Stimulated activated memory B cell treated with anti-CD40 and anti-IgM and Interleukin-4, amounts not matched to agents 10 μg/mL and 1 μg/mL and 100 μg/mL, for 72 hours (primary cell): Measurements from ENCODE around the gene OTUD7B.
A peak's percentile ranks its signal among the peaks of the same experiment; 100 is the strongest.
"Not testable (repeated sequence)": the region's sequence is repeated elsewhere in the genome, so short reads cannot be mapped to it uniquely, and the experiment has no call there.

ENCODE experiments used
- ATAC-seq: fragments of 150-1000 bp; cut with Tn5 transposase; 2 replicates; pipeline ENCODE4 v1.10.0; 2021
- H3K27ac Mint-ChIP-seq: one replicate; pipeline ENCODE4 v1.8.0; 2022; ENCODE audit warnings: mild to moderate bottlenecking, mixed read lengths
- H3K27me3 Mint-ChIP-seq: one replicate; pipeline ENCODE4 v1.8.0; 2022; ENCODE audit warnings: mixed read lengths
- H3K36me3 Mint-ChIP-seq: one replicate; pipeline ENCODE4 v1.8.0; 2022; ENCODE audit warnings: mixed read lengths
- H3K4me1 Mint-ChIP-seq: one replicate; pipeline ENCODE4 v1.8.0; 2022; ENCODE audit warnings: mixed read lengths
- H3K4me3 Mint-ChIP-seq: one replicate; pipeline ENCODE4 v1.8.0; 2022; ENCODE audit warnings: mild to moderate bottlenecking, moderate library complexity, mixed read lengths
- H3K9me3 Mint-ChIP-seq: one replicate; pipeline ENCODE4 v1.8.0; 2022; ENCODE audit warnings: mixed read lengths

The OTUD7B gene

DNA sequence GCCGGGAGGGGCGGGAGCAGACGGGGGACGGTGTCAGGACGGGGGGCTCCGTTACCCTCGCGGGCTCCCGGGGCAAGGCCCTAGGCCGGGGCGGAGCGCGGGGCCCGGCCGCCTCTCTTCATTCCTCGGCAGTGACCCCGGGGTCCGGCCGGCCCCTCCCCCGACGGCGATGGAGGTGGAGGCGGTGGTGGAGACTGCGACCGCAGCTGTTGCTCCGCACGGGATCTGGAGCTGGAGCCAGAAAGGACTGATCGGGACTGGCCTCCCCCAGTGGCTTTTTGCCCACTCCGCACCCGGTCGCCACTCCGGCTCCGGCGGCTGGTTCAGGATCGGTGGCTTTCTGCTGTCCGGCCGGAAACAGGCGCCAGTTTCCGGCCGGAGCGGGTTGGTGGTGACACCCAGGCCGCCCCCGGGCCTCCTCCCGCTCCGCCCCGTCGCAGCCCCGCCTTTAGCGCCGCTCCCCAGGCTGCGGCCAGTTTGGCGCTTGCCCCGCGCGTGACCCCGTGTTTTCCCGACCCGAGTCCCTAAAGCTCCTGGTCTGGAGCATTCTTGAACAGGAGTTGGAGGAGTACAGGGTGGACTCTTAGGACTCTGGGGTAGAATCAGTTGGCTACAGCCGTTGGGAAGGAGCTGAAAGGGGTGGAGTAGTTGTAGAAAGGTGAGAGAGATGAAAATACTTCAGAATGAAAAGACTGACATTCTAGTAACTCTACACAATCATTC, at the start of gene OTUD7B:
TSS of gene OTUD7B (minus strand) at position 334 of the 723 bp plus-strand sequence. CDS start 33,216 bp downstream, outside the sequence.
- Mint-ChIP-seq H3K4me1 (peaks cover 12% of the 10 kb centered on the region), H3K9me3 (no peaks in the 10 kb centered on the region), H3K4me3 (peak within 1 kb of the TSS; percentile 97), H3K27me3 (no peaks in the 10 kb centered on the region), H3K36me3 (peaks cover 5% of the 10 kb centered on the region), H3K27ac (peak within 1 kb of the TSS; percentile 85)
- ATAC-seq, result peak; percentile 94

DNA sequence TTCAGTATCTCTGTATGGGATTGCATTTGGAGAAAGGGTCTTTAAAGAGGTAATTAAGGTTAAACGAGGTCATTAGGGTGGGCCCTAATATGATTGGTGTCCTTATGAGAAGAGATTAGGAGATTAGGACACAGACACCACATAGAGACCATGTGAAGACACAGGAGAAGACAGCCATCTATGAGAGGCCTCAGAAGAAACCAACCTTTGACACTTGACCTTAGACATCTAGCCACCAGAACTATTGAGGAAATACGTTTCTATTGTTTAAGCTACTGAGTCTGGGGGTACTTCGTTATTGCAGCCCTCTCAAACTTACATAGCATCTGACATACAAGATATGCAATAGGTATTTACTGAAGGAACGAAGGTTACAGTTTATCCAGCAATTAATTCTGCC, 49.7 kb upstream of the OTUD7B start:
- Mint-ChIP-seq H3K4me1 (no peaks in the 10 kb centered on the region), H3K4me3 (no peak overlapping the region)

DNA sequence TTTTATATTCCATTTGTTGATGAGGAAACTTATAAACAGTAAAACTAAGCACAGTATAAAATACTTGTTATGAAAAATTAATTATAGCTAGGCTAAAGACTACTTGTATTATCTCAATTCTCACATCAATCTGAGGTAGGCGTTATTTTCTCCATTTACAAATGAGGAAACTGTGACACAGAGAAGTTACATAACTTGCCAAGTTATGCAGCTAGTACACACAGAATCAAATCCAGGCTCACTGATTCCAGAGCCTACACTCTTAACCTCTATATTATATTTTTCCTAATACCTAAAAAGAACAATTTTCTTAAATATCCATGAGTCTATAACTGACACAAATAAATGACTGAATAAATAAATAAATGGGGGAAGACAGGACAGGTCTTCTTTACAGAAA, 45.9 kb upstream of the OTUD7B start:
- no peak for ATAC-seq
- Mint-ChIP-seq H3K4me3 (no peak overlapping the region), H3K27ac (no peak overlapping the region)

More for the DNA sequence above, 49.7 kb upstream of the OTUD7B start:
- ATAC-seq, result no peak
- no peaks in the 10 kb centered on the region for H3K27me3 Mint-ChIP-seq
- H3K36me3 Mint-ChIP-seq, result peaks cover 5% of the 10 kb centered on the region
- no peaks in the 10 kb centered on the region for H3K9me3 Mint-ChIP-seq
- no peak overlapping the region for H3K27ac Mint-ChIP-seq

DNA sequence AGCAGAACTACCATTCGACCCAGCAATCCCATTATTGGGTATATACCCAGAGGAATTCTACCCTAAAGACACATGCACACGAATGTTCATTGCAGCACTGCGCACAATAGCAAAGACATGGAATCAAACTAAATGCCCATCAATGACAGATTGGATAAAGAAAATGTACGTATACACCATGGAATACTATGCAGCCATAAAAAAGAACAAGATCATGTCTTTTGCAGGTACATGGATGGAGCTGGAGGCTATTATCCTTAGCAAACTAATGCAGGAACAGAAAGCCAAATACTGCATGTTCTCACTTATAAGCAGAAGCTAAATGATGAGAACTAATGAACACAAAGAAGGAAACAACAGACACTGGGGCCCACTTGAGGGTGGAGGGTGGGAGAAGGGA, 45.0 kb upstream of the OTUD7B start:
- ATAC-seq, H3K4me3 Mint-ChIP-seq: not testable (repeated sequence)

More for the DNA sequence above, 45.9 kb upstream of the OTUD7B start:
- Mint-ChIP-seq H3K4me1 (peaks cover 9% of the 10 kb centered on the region), H3K27me3 (no peaks in the 10 kb centered on the region), H3K36me3 (no peaks in the 10 kb centered on the region), H3K9me3 (no peaks in the 10 kb centered on the region)

DNA sequence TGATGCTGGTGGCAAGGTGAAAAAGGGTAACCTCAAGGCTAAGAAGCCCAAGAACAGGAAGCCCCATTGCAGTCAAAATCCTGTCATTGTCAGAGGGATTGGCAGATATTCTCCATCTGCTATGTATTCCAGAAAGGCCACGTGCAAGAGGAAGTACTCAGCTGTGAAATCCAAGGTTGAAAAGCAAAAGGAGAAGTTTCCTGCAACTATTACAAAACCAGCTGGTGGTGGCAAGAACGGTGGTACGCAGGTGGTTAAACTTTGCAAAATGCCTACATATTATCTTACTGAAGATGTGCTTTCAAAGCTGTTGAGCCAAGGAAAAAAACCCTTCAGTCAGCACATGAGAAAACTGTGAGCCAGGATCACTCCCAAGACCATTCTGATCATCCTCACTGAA, 43.4 kb upstream of the OTUD7B start:
- Mint-ChIP-seq H3K9me3 (no peaks in the 10 kb centered on the region), H3K36me3 (no peaks in the 10 kb centered on the region), H3K27me3 (no peaks in the 10 kb centered on the region), H3K4me1 (peaks cover 15% of the 10 kb centered on the region), H3K27ac (no peak overlapping the region), H3K4me3 (no peak overlapping the region)
- ATAC-seq, result no peak

More for the DNA sequence above, 45.0 kb upstream of the OTUD7B start:
- H3K36me3 Mint-ChIP-seq, H3K9me3 Mint-ChIP-seq, H3K27ac Mint-ChIP-seq, H3K27me3 Mint-ChIP-seq: not testable (repeated sequence)
- H3K4me1 Mint-ChIP-seq, result peaks cover 13% of the 10 kb centered on the region

DNA sequence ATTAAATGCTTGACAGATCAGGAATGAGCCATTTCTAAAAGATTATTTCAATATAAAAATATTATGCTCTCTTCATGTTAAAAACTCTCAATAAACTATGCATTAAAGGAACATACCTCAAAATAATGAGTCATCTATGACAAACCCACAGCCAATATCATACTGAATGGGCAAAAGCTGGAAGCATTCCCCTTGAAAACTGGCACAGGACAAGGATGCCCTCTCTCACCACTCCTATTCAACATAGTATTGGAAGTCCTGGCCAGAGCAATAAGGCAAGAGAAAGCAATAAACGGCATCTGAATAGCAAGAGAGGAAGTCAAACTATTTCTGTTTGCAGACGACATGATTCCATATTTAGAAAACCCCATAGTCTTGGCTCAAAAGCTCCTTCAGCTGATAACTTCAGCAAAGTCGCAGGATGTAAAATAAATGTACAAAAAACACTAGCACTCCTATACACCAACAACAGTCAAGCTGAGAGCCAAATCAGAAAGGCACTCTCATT, 41.4 kb upstream of the OTUD7B start:
- H3K27ac Mint-ChIP-seq, ATAC-seq, H3K36me3 Mint-ChIP-seq, H3K9me3 Mint-ChIP-seq, H3K27me3 Mint-ChIP-seq, H3K4me3 Mint-ChIP-seq: not testable (repeated sequence)
- H3K4me1 Mint-ChIP-seq, result peaks cover 15% of the 10 kb centered on the region

DNA sequence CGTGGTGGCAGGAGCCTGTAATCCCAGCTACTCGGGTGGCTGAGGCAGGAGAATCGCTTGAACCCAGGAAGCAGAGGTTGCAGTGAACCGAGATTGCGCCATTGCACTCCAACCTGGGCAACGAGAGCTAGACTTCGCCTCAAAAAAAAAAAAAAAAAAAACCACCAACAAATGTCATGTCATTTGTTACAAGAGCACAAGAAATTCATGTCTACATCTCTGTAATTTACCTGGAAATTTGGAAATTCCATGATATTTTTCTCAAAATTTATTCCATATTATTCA, 40.5 kb upstream of the OTUD7B start:
- no peak for ATAC-seq

DNA sequence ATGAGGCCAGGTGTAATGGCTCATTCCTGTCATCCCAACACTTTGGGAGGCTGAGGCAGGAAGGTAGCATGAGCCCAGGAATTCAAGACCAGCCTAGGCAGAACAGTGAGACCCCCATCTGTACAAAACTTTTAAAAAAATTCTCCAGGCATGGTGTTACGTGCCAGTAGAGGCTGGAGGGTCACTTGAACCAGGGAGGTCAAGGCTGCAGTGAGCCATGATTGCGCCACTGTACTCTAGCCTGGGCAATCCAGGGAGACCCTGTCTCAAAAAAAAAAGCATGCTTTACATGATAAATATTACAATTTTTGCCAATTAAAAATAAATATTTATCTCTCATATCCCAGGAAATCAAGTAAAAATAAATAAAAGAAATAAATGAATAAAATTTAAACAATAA, 39.4 kb upstream of the OTUD7B start:
- H3K4me1 Mint-ChIP-seq, result peaks cover 15% of the 10 kb centered on the region
- no peak overlapping the region for H3K27ac Mint-ChIP-seq
- no peak for ATAC-seq
- H3K4me3 Mint-ChIP-seq, result no peak overlapping the region
- peaks cover 7% of the 10 kb centered on the region for H3K36me3 Mint-ChIP-seq
- no peaks in the 10 kb centered on the region for H3K9me3 Mint-ChIP-seq
- H3K27me3 Mint-ChIP-seq, result peaks cover 9% of the 10 kb centered on the region

More for the DNA sequence above, 40.5 kb upstream of the OTUD7B start:
- H3K4me3 Mint-ChIP-seq, result no peak overlapping the region
- H3K36me3 Mint-ChIP-seq, result peaks cover 7% of the 10 kb centered on the region
- H3K27me3 Mint-ChIP-seq, result peaks cover 9% of the 10 kb centered on the region
- no peak overlapping the region for H3K27ac Mint-ChIP-seq
- peaks cover 15% of the 10 kb centered on the region for H3K4me1 Mint-ChIP-seq
- no peaks in the 10 kb centered on the region for H3K9me3 Mint-ChIP-seq

DNA sequence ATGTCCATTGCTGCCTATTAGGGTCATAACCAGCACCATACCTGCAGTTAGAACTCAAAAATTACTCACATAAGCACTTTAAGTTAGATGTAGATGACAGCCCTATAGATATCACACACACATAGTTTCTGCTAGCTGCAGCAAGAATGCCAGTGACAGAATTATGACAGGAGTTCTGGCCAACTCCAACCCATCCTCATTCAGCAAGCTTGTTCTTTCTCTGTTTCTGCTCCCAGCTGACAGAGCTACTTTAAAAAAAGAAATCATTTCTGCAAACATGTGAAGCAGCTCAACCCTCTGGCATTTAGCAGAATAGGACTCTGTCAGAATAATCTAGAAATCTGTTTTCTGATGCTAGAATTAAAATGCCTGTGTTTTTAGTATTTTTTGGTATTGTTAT, 23.8 kb upstream of the OTUD7B start:
- Mint-ChIP-seq H3K27me3 (no peaks in the 10 kb centered on the region), H3K9me3 (no peaks in the 10 kb centered on the region), H3K36me3 (no peaks in the 10 kb centered on the region), H3K27ac (no peak overlapping the region), H3K4me3 (no peak overlapping the region), H3K4me1 (no peaks in the 10 kb centered on the region)
- ATAC-seq, result no peak

DNA sequence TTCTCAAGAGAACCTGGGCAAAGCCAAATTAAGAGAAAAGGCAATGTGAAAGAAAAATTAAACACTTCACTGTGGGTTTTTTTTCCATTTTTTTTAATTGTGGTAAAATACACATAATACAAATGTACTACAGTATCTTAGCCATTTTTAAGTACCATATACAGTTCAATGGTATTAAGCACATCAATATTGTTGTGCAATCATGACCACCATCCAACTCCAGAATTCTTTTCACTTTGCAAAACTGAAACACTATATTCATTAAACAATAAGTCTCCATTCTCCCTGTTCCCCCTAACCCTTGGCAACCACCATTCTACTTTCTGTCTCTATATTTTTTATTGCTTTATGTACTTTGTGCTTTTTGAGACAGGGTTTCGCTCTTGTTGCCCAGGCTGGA, 17.8 kb upstream of the OTUD7B start:
- H3K9me3 Mint-ChIP-seq, result no peaks in the 10 kb centered on the region
- no peaks in the 10 kb centered on the region for H3K27me3 Mint-ChIP-seq
- H3K36me3 Mint-ChIP-seq, result no peaks in the 10 kb centered on the region
- no peak overlapping the region for H3K4me3 Mint-ChIP-seq
- H3K4me1 Mint-ChIP-seq, result no peaks in the 10 kb centered on the region
- ATAC-seq, result no peak
- H3K27ac Mint-ChIP-seq, result no peak overlapping the region

DNA sequence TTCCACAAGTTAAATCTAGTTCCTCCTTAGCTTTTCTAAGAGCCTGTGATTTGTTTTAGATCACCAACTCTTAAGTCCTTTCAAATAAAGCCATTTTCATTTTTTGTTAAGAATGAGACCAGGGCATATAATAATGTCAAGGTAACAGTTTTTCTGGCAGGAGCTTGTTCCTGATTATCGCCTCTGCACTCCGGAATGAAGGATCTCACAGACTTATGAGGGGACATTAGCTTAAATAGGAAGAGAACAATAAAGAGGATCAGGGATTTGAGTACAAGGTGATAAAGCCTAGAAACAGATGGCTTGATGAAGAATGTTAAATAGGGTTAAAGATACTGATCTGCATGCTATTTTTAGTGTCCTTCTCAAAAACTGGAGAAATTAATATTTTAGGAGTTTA, 13.6 kb upstream of the OTUD7B start:
- peaks cover 4% of the 10 kb centered on the region for H3K27me3 Mint-ChIP-seq
- no peak for ATAC-seq
- H3K36me3 Mint-ChIP-seq, result no peaks in the 10 kb centered on the region
- no peak overlapping the region for H3K27ac Mint-ChIP-seq
- H3K4me1 Mint-ChIP-seq, result no peaks in the 10 kb centered on the region
- no peaks in the 10 kb centered on the region for H3K9me3 Mint-ChIP-seq
- H3K4me3 Mint-ChIP-seq, result no peak overlapping the region

DNA sequence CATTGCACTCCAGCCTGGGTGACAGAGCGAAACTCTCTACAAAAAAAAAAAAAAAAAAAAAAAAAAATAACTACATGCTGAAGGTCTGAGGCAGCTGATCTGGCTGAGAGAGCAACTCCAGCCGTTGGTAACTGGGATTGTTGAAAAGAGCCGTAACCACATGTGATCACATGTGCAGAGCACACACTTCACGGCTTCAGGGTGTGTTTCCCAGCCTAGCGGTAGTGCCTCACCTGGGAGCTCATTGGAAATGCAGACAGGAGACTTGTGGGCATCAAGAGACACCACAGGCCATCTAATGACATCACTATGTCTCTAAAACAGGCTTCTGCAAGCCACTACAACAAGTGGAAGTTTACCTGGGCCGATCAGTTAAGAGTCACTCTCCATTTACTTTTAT, 11.8 kb upstream of the OTUD7B start:
- Mint-ChIP-seq H3K4me3 (no peak overlapping the region), H3K27me3 (peaks cover 8% of the 10 kb centered on the region), H3K4me1 (peaks cover 11% of the 10 kb centered on the region), H3K9me3 (no peaks in the 10 kb centered on the region), H3K36me3 (no peaks in the 10 kb centered on the region), H3K27ac (no peak overlapping the region)
- no peak for ATAC-seq

DNA sequence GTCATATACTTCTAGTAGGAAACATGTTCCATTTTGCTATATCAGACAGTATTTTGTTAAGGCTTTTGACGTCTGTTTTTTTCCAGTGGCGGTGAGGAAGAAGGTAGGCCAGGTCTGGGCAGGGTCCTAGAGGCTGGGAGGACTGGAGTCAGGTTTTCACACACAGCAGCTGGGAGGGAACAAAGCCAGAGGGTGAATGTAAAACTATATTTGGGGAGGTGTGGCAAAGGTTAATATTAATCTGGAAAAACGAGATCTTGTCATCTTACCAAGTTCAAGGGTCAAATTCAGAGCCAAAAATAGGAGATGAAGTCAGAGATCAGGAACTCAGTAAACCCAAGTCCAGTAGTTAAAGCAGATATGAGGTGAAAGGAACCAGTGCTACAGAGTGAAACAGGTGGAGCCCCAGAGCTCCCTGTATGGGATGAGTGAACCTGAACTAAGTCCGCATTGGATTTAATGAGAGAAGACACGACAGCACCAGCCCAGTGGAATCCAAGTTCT, 10.7 kb upstream of the OTUD7B start:
- no peak overlapping the region for H3K27ac Mint-ChIP-seq
- no peak overlapping the region for H3K4me3 Mint-ChIP-seq
- H3K4me1 Mint-ChIP-seq, result peaks cover 11% of the 10 kb centered on the region
- ATAC-seq, result no peak
- H3K36me3 Mint-ChIP-seq, result no peaks in the 10 kb centered on the region
- peaks cover 8% of the 10 kb centered on the region for H3K27me3 Mint-ChIP-seq
- H3K9me3 Mint-ChIP-seq, result no peaks in the 10 kb centered on the region

DNA sequence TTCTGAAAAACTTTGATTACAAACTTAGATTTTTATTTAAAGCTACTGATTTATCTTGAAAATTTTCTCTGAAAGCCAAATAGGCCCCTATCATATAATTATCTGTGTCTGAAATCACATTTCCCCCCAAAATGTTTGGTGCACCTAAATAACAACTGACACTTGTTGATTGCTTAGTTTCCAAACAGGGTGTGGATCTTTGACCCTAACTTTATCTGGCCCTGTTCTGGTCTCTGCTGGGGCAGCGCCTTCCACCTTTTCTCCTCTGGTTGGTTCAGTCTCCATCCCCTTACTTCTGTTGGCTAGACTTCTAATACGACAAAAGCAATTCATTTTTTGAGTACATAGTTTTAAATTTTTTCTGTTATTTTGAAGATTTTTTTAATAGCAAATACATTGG, 10.2 kb upstream of the OTUD7B start:
- peaks cover 8% of the 10 kb centered on the region for H3K27me3 Mint-ChIP-seq
- H3K4me3 Mint-ChIP-seq, result no peak overlapping the region
- no peak for ATAC-seq
- no peaks in the 10 kb centered on the region for H3K9me3 Mint-ChIP-seq
- H3K27ac Mint-ChIP-seq, result no peak overlapping the region
- no peaks in the 10 kb centered on the region for H3K36me3 Mint-ChIP-seq
- H3K4me1 Mint-ChIP-seq, result peaks cover 11% of the 10 kb centered on the region

DNA sequence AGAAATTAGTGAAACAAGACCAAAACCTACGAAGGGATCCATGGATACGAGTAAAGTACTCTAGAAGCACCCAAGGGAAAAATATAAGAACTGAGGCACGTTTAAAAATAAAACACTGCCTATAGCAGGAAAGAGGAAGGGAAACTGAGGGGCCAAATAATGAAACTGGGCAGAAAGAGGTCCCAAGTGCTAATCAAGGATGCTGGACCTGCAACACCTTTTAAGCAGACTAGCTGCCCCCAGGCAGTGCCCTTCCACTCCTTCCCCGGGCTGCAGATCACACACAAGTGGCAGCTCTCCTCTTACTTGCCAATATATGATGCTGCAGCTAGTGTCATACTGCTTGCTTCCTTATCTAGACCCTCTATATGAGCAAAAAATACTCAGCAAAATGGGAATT, 7.6 kb upstream of the OTUD7B start:
- no peak overlapping the region for H3K4me3 Mint-ChIP-seq
- H3K27me3 Mint-ChIP-seq, result peaks cover 8% of the 10 kb centered on the region
- H3K27ac Mint-ChIP-seq, result no peak overlapping the region
- no peak for ATAC-seq
- no peaks in the 10 kb centered on the region for H3K36me3 Mint-ChIP-seq
- H3K9me3 Mint-ChIP-seq, result no peaks in the 10 kb centered on the region
- H3K4me1 Mint-ChIP-seq, result peaks cover 11% of the 10 kb centered on the region

DNA sequence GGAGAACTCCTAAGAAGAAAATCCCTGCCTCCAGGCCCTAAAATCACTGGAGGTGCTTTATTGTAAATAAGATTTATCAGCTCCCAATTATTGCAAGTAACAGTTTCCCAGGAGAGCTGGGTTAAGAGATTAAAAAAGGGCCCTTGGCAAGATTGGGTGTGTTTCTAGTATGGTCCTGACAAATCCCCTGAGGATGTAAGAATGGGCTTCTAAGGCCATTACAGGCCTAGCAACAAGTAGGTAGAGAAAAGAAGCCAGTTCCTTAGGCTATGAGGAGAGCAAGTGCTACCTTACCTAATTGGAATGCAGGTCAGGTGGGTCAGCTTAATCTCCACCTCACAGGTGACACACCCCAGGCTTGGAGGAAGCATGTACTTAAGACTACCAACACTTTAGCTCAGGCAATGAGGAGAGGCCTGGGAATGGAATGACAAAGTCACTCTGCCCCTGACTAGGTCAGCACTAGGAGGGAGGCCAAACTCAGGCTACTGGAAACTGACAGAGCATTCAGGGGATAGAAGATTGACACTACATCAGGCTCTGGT, 6.8 kb upstream of the OTUD7B start:
- Mint-ChIP-seq H3K27ac (no peak overlapping the region), H3K4me3 (no peak overlapping the region), H3K36me3 (no peaks in the 10 kb centered on the region), H3K9me3 (no peaks in the 10 kb centered on the region), H3K4me1 (peaks cover 11% of the 10 kb centered on the region), H3K27me3 (peaks cover 8% of the 10 kb centered on the region)
- no peak for ATAC-seq
